Neural cell (in vitro differentiated cells): ENCODE measurements around the gene INMT. TPM values are rescaled to one million over a fixed set of nuclear protein-coding genes. Genes with fewer than 3 reads are reported as not detected.

ENCODE experiments used
- H2AFZ ChIP-seq: fragments of 200-600, 300-800 bp; sonication (generic), shearing (Covaris generic); 2 replicates; pipeline ENCODE4 v1.6.0; 2014; ENCODE audit warnings: low read depth, mild to moderate bottlenecking, antibody characterized with exemption, low read length, moderate library complexity
- H3F3A ChIP-seq: fragments of 200-600 bp; shearing (Covaris generic); 2 replicates; pipeline ENCODE4 v1.6.1; 2016; ENCODE audit warnings: mild to moderate bottlenecking, moderate library complexity, mixed read lengths, antibody characterized with exemption, low read length; ENCODE audit not compliant: insufficient read depth, poor library complexity, severe bottlenecking
- H3K27ac ChIP-seq: fragments of 200-600, 300-800 bp; sonication (generic), shearing (Covaris generic); 2 replicates; pipeline ENCODE4 v1.5.1; 2014; ENCODE audit warnings: mild to moderate bottlenecking, low read length, moderate library complexity
- H3K27me3 ChIP-seq: fragments of 300-800, 200-600 bp; sonication (generic), shearing (Covaris generic); 2 replicates; pipeline ENCODE4 v1.6.0; 2014; ENCODE audit warnings: mild to moderate bottlenecking, low read depth, low read length, moderate library complexity; ENCODE audit not compliant: insufficient read depth
- H3K36me3 ChIP-seq: fragments of 300-800, 200-600 bp; sonication (generic), shearing (Covaris generic); 2 replicates; pipeline ENCODE4 v1.5.1; 2014; ENCODE audit warnings: mild to moderate bottlenecking, antibody characterized with exemption, low read length, moderate library complexity; ENCODE audit not compliant: insufficient read depth
- H3K4me2 ChIP-seq: fragments of 300-800, 200-600 bp; sonication (generic), shearing (Covaris generic); 2 replicates; pipeline ENCODE4 v1.6.0; 2014; ENCODE audit warnings: mild to moderate bottlenecking, low read length
- H3K4me3 ChIP-seq: fragments of 300-800, 200-600 bp; sonication (generic), shearing (Covaris generic); 2 replicates; pipeline ENCODE4 v1.5.1; 2014; ENCODE audit warnings: mild to moderate bottlenecking, low read length, moderate library complexity
- H3K79me2 ChIP-seq: fragments of 200-600 bp; shearing (Covaris generic); replicated peaks from 2 replicates; pipeline ENCODE4 v1.6.0; 2014; ENCODE audit warnings: mild to moderate bottlenecking, low read length, moderate library complexity; ENCODE audit not compliant: insufficient read depth
- H3K9ac ChIP-seq: fragments of 300-800, 200-600 bp; sonication (generic), shearing (Covaris generic); 2 replicates; pipeline ENCODE4 v1.6.1; 2016; ENCODE audit warnings: mild to moderate bottlenecking, low read length, mixed read lengths
- H3K9me2 ChIP-seq: fragments of 200-600 bp; shearing (Covaris generic); 2 replicates; pipeline ENCODE4 v1.6.1; 2016; ENCODE audit warnings: mild to moderate bottlenecking, low read length, mixed read lengths; ENCODE audit not compliant: insufficient read depth
- H3K9me3 ChIP-seq: fragments of 200-600, 300-800 bp; sonication (generic), shearing (Covaris generic); 2 replicates; pipeline ENCODE4 v1.6.1; 2016; ENCODE audit warnings: mild to moderate bottlenecking, mixed run types, low read length, moderate library complexity, mixed read lengths
- H4K20me1 ChIP-seq: fragments of 200-600 bp; shearing (Covaris generic); 2 replicates; pipeline ENCODE4 v1.6.1; 2016; ENCODE audit warnings: mild to moderate bottlenecking, mixed run types; ENCODE audit not compliant: insufficient read depth
- CTCF ChIP-seq: fragments of 450-650 bp; IDR thresholded peaks from 2 replicates; pipeline ENCODE4 v1.5.1; 2014; ENCODE audit warnings: antibody characterized with exemption, mild to moderate bottlenecking, moderate library complexity; ENCODE audit not compliant: poor library complexity, severe bottlenecking
- EP300 ChIP-seq: fragments of 450-650 bp; conservative IDR thresholded peaks from 2 replicates; pipeline ENCODE4 v1.6.1; 2014; ENCODE audit warnings: antibody characterized with exemption, mild to moderate bottlenecking, moderate library complexity; ENCODE audit not compliant: poor library complexity, severe bottlenecking
- EZH2 ChIP-seq: fragments of 200-600, 300-800 bp; shearing (Covaris generic), sonication (generic); IDR thresholded peaks from 2 replicates; pipeline ENCODE4 v1.6.1; 2014; ENCODE audit warnings: antibody characterized with exemption, low read length, borderline replicate concordance, mild to moderate bottlenecking; ENCODE audit not compliant: insufficient read depth, poor library complexity, severe bottlenecking
- MXI1 ChIP-seq: fragments of 450-650 bp; conservative IDR thresholded peaks from 2 replicates; pipeline ENCODE4 v1.6.1; 2014; ENCODE audit warnings: antibody characterized with exemption, mild to moderate bottlenecking; ENCODE audit not compliant: poor library complexity, severe bottlenecking
- POLR2AphosphoS5 ChIP-seq: IDR thresholded peaks from 2 replicates; pipeline ENCODE4 v1.6.1; 2012
- RAD21 ChIP-seq: fragments of 450-650 bp; conservative IDR thresholded peaks from 2 replicates; pipeline ENCODE4 v1.6.1; 2014; ENCODE audit warnings: antibody characterized with exemption, mild to moderate bottlenecking, moderate library complexity
- REST ChIP-seq: IDR thresholded peaks from 2 replicates; pipeline ENCODE4 v1.6.1; 2012; ENCODE audit warnings: borderline replicate concordance
- SMC3 ChIP-seq: fragments of 450-650 bp; conservative IDR thresholded peaks from 2 replicates; pipeline ENCODE4 v1.6.1; 2014; ENCODE audit warnings: antibody characterized with exemption, mild to moderate bottlenecking, moderate library complexity; ENCODE audit not compliant: poor library complexity
- TAF1 ChIP-seq: IDR thresholded peaks from 2 replicates; pipeline ENCODE4 v1.6.1; 2012; ENCODE audit warnings: low read depth
- polyA plus RNA-seq: library from polyadenylated mRNA; depleted of rRNA; stranded (reverse); fragments of >200 nt; gene quantifications from 2 replicates; pipeline ENCODE4 v1.2.3, GENCODE V29; 2014

The INMT gene
- polyA plus RNA-seq, 1 donor from 2014 or later = 0.66 TPM

- no peak for TF ChIP-seq SMC3
- TF ChIP-seq EZH2 = no peak
- TF ChIP-seq RAD21 = no peak
- TF ChIP-seq POLR2AphosphoS5 = no peak
- TF ChIP-seq REST = no peak
- TF ChIP-seq TAF1 = no peak
- TF ChIP-seq MXI1 = no peak
- no peak for TF ChIP-seq CTCF
- no peak for TF ChIP-seq EP300
- Histone ChIP-seq H3K9me3 (no peaks in the 10 kb centered on the region), H3K9me2 (no peaks in the 10 kb centered on the region), H4K20me1 (no peaks in the 10 kb centered on the region), H3K9ac (no peak overlapping the region), H3K4me2 (no peak overlapping the region), H3K4me3 (no peak overlapping the region), H3K27me3 (no peaks in the 10 kb centered on the region), H3K36me3 (no peaks in the 10 kb centered on the region), H3K79me2 (no peaks in the 10 kb centered on the region), H3F3A (no peaks in the 10 kb centered on the region), H2AFZ (no peak overlapping the region), H3K27ac (no peak overlapping the region)
Measured at GRCh38 chr7:30752484-30752883, 549 bp downstream of the INMT start.

- H3K4me3 ChIP-seq = no peak overlapping the region
- no peak overlapping the region for H3K4me2 ChIP-seq
- TF ChIP-seq EP300 (no peak), REST (no peak), SMC3 (no peak), RAD21 (no peak), TAF1 (no peak), EZH2 (no peak), MXI1 (no peak), POLR2AphosphoS5 (no peak), CTCF (no peak)
Measured at GRCh38 chr7:30752979-30753378, 1.0 kb downstream of the INMT start.

More at GRCh38 chr7:30752979-30753378, 1.0 kb downstream of the INMT start:
- Histone ChIP-seq H3K79me2 (no peaks in the 10 kb centered on the region), H3K9me3 (no peaks in the 10 kb centered on the region), H2AFZ (no peak overlapping the region), H4K20me1 (no peaks in the 10 kb centered on the region), H3K27me3 (no peaks in the 10 kb centered on the region), H3K27ac (no peak overlapping the region), H3F3A (no peaks in the 10 kb centered on the region), H3K9me2 (no peaks in the 10 kb centered on the region), H3K36me3 (no peaks in the 10 kb centered on the region), H3K9ac (no peak overlapping the region)
